Measurements from ENCODE around the gene IPPK. TPM values are rescaled to one million over a fixed set of nuclear protein-coding genes. Genes with fewer than 3 reads are reported as not detected.
"Not testable (repeated sequence)": the region's sequence is repeated elsewhere in the genome, so short reads cannot be mapped to it uniquely, and the experiment has no call there.

The IPPK gene
- total RNA-seq, 2 donors from 2014 or later = 7.1 to 9.5 TPM

- no peak for DNase-seq
- intact Hi-C loops (cut with DNase I, micrococcal nuclease) = no loop called here
- no peak for ATAC-seq
Measured at GRCh38 chr9:92612292-92612691, 57.6 kb downstream of the IPPK start.

GRCh38 chr9:92611621-92612285, 58.2 kb downstream of the IPPK start:
- DNase-seq (no peak), ATAC-seq (no peak)
- intact Hi-C loops (cut with DNase I, micrococcal nuclease) = no loop called here

GRCh38 chr9:92610470-92611420, 59.2 kb downstream of the IPPK start:
- ATAC-seq (no peak), DNase-seq (no peak)
- intact Hi-C loops (cut with DNase I, micrococcal nuclease) = no loop called here

GRCh38 chr9:92608909-92609445, 61.0 kb downstream of the IPPK start:
- no peak for DNase-seq
- intact Hi-C loops (cut with DNase I, micrococcal nuclease) = no loop called here

GRCh38 chr9:92608241-92608908, 61.6 kb downstream of the IPPK start:
- DNase-seq = no peak
- intact Hi-C loops (cut with DNase I, micrococcal nuclease) = no loop called here
- ATAC-seq = no peak

More at GRCh38 chr9:92608909-92609445, 61.0 kb downstream of the IPPK start:
- no peak for ATAC-seq

GRCh38 chr9:92607773-92608172, 62.2 kb downstream of the IPPK start:
- DNase-seq (no peak), ATAC-seq (no peak)
- intact Hi-C loops (cut with DNase I, micrococcal nuclease) = no loop called here

- DNase-seq (no peak), ATAC-seq (no peak)
- intact Hi-C loops (cut with DNase I, micrococcal nuclease) = no loop called here
Measured at GRCh38 chr9:92607088-92607487, 62.8 kb downstream of the IPPK start.

GRCh38 chr9:92605224-92605623, 64.7 kb downstream of the IPPK start:
- DNase-seq (no peak), ATAC-seq (no peak)
- intact Hi-C loops (cut with DNase I, micrococcal nuclease) = no loop called here

- ATAC-seq = no peak
- intact Hi-C loops (cut with DNase I, micrococcal nuclease) = no loop called here
- no peak for DNase-seq
Measured at GRCh38 chr9:92603990-92604389, 65.9 kb downstream of the IPPK start.

- intact Hi-C loops (cut with DNase I, micrococcal nuclease) = no loop called here
- ATAC-seq (no peak), DNase-seq (no peak)
Measured at GRCh38 chr9:92603100-92603499, 66.8 kb downstream of the IPPK start.

- no peak for DNase-seq
- intact Hi-C loops (cut with DNase I, micrococcal nuclease) = no loop called here
- no peak for ATAC-seq
Measured at GRCh38 chr9:92602413-92602812, 67.5 kb downstream of the IPPK start.

GRCh38 chr9:92601451-92601850, 68.5 kb downstream of the IPPK start:
- no peak for ATAC-seq

GRCh38 chr9:92600462-92601261, 69.3 kb downstream of the IPPK start:
- no peak for ATAC-seq
- DNase-seq = no peak
- intact Hi-C loops (cut with DNase I, micrococcal nuclease) = no loop called here

More at GRCh38 chr9:92601451-92601850, 68.5 kb downstream of the IPPK start:
- no peak for DNase-seq
- intact Hi-C loops (cut with DNase I, micrococcal nuclease) = no loop called here

GRCh38 chr9:92599938-92600461, 69.9 kb downstream of the IPPK start:
- intact Hi-C loops (cut with DNase I, micrococcal nuclease) = no loop called here
- no peak for ATAC-seq
- DNase-seq = no peak

GRCh38 chr9:92598382-92598781, 71.5 kb downstream of the IPPK start:
- DNase-seq = no peak
- intact Hi-C loops (cut with DNase I, micrococcal nuclease) = no loop called here
- ATAC-seq = no peak

- ATAC-seq = no peak
- no peak for DNase-seq
- intact Hi-C loops (cut with DNase I, micrococcal nuclease) = no loop called here
Measured at GRCh38 chr9:92595930-92596329, 74.0 kb downstream of the IPPK start.

GRCh38 chr9:92595075-92595474, 74.9 kb downstream of the IPPK start:
- ATAC-seq; intact Hi-C loops (cut with DNase I, micrococcal nuclease): not testable (repeated sequence)

More at GRCh38 chr9:92595075-92595474, 74.9 kb downstream of the IPPK start:
- DNase-seq = not testable (repeated sequence)
